Measurements from ENCODE around the gene ATP6V1G2. TPM values are rescaled to one million over a fixed set of nuclear protein-coding genes. Genes with fewer than 3 reads are reported as not detected.

ATP6V1G2 gene
- total RNA-seq, 2 donors from 2014 or later, result 1.0 TPM; not detected in 1

GRCh38 chr6:31541059-31541657 is 5.2 kb downstream of the ATP6V1G2 start:
- peaks cover 34% of the 10 kb centered on the region for H3K4me1 ChIP-seq
- no peak for TF ChIP-seq CTCF (IDR thresholded peaks at IDR 0.05)
- TF ChIP-seq POLR2A (IDR thresholded peaks at IDR 0.05), result no peak
- H3K9me3 ChIP-seq, result no peaks in the 10 kb centered on the region
- peaks cover 3 to 16% of the 10 kb centered on the region in 2 donors for H3K36me3 ChIP-seq (replicated peaks in 1 of 2; ENCODE audit: insufficient read depth in 1 of 2, low read depth in 2 of 2)
- peak overlapping the region; percentile 78 to 88 for H3K4me3 ChIP-seq
- ATAC-seq (no peak), DNase-seq (peak; percentile 33 to 61 (median 56))
- intact Hi-C loops (cut with DNase I), result no loop called here
- 0 to 1% methylated on average over 21 of the region's 21 CpGs for WGBS, 2 donors
- H3K27ac ChIP-seq, result peak overlapping the region; percentile 93 to 98 (median 94)
- H3K27me3 ChIP-seq, result no peaks in the 10 kb centered on the region

GRCh38 chr6:31540640-31541039 is 5.8 kb downstream of the ATP6V1G2 start:
- ATAC-seq, result no peak

GRCh38 chr6:31538805-31539400 is 7.5 kb downstream of the ATP6V1G2 start:
- intact Hi-C loops (cut with DNase I), result no loop called here
- Histone ChIP-seq H3K4me3 (no peak overlapping the region), H3K36me3 (replicated peaks in 1 of 2; ENCODE audit: insufficient read depth in 1 of 2, low read depth in 2 of 2) (peaks cover 25 to 38% of the 10 kb centered on the region in 2 donors), H3K4me1 (peaks cover 34% of the 10 kb centered on the region), H3K27ac (peak overlapping the region in 2 of 4 donors; percentile 45 to 98), H3K9me3 (no peaks in the 10 kb centered on the region), H3K27me3 (no peaks in the 10 kb centered on the region)
- WGBS, 2 donors, result 30 to 35% methylated on average over 6 of the region's 6 CpGs
- ATAC-seq (no peak), DNase-seq (peak; percentile 59 to 75 (median 63))
- TF ChIP-seq POLR2A (IDR thresholded peaks at IDR 0.05), result no peak
- no peak for TF ChIP-seq CTCF (IDR thresholded peaks at IDR 0.05)

More at GRCh38 chr6:31540640-31541039, 5.8 kb downstream of the ATP6V1G2 start:
- Histone ChIP-seq H3K9me3 (no peaks in the 10 kb centered on the region), H3K4me3 (peak overlapping the region; percentile 78 to 88), H3K4me1 (peaks cover 34% of the 10 kb centered on the region), H3K27ac (peak overlapping the region; percentile 93 to 98 (median 94)), H3K36me3 (replicated peaks in 1 of 2; ENCODE audit: insufficient read depth in 1 of 2, low read depth in 2 of 2) (peaks cover 8 to 21% of the 10 kb centered on the region in 2 donors), H3K27me3 (no peaks in the 10 kb centered on the region)
- no peak for DNase-seq
- TF ChIP-seq POLR2A (IDR thresholded peaks at IDR 0.05) (no peak), CTCF (IDR thresholded peaks at IDR 0.05) (no peak)
- intact Hi-C loops (cut with DNase I), result no loop called here
- 3 to 8% methylated on average over 4 of the region's 4 CpGs for WGBS, 2 donors

GRCh38 chr6:31535538-31536324 is 10.7 kb downstream of the ATP6V1G2 start:
- Histone ChIP-seq H3K36me3 (replicated peaks in 1 of 2; ENCODE audit: insufficient read depth in 1 of 2, low read depth in 2 of 2) (peaks cover 36 to 54% of the 10 kb centered on the region in 2 donors), H3K9me3 (no peaks in the 10 kb centered on the region), H3K4me3 (no peak overlapping the region), H3K4me1 (peaks cover 27% of the 10 kb centered on the region), H3K27me3 (no peaks in the 10 kb centered on the region), H3K27ac (no peak overlapping the region)
- intact Hi-C loops (cut with DNase I), result no loop called here
- WGBS, 2 donors, result 33 to 37% methylated on average over 2 of the region's 2 CpGs
- no peak for DNase-seq
- TF ChIP-seq CTCF (IDR thresholded peaks at IDR 0.05) (no peak), POLR2A (IDR thresholded peaks at IDR 0.05) (no peak)
- ATAC-seq, result no peak

Data from body of pancreas (tissue), 4 donors.